NCI-H510A (cell line): ENCODE results near the gene EME2.
A peak's percentile ranks its signal among the peaks of the same experiment; 100 is the strongest.

ENCODE experiments used
- DNase-seq: peaks from one replicate; lab custom pipeline; 2025; lab: John Stamatoyannopoulos, UW

Gene EME2

GRCh38 chr16:1778200-1779179, 5.9 kb downstream of the EME2 start:
- no peak for DNase-seq

- no peak for DNase-seq
These were observed 6.7 kb downstream of the EME2 start for GRCh38 chr16:1779234-1779701.

- no peak for DNase-seq
These were observed 7.4 kb downstream of the EME2 start for GRCh38 chr16:1779741-1780676.

- no peak for DNase-seq
These were observed 8.1 kb downstream of the EME2 start for GRCh38 chr16:1780677-1781072.

- DNase-seq = no peak
These were observed 8.6 kb downstream of the EME2 start for GRCh38 chr16:1781254-1781653.

- no peak for DNase-seq
These were observed 9.3 kb downstream of the EME2 start for GRCh38 chr16:1781758-1782407.

GRCh38 chr16:1782408-1783264, 10.0 kb downstream of the EME2 start, which contains the start of the genes NUBP2 and SPSB3:
NUBP2 (plus strand) TSS chr16:1782960; CDS start chr16:1783021, 61 bp downstream.
SPSB3 (minus strand) TSS chr16:1782571; CDS start chr16:1781483, 1,088 bp downstream.
- peak; percentile 96 for DNase-seq

GRCh38 chr16:1784977-1785845, 12.6 kb downstream of the EME2 start:
- DNase-seq = no peak

GRCh38 chr16:1785846-1786170, 13.2 kb downstream of the EME2 start:
- no peak for DNase-seq

- no peak for DNase-seq
These were observed 13.8 kb downstream of the EME2 start for GRCh38 chr16:1786242-1787055.

GRCh38 chr16:1787056-1787321, 14.4 kb downstream of the EME2 start:
- no peak for DNase-seq

- no peak for DNase-seq
These were observed 14.9 kb downstream of the EME2 start for GRCh38 chr16:1787322-1788094.

GRCh38 chr16:1788095-1788707, 15.6 kb downstream of the EME2 start:
- DNase-seq = no peak

- no peak for DNase-seq
These were observed 16.1 kb downstream of the EME2 start for GRCh38 chr16:1788708-1789100.

GRCh38 chr16:1789643-1790045, 17.0 kb downstream of the EME2 start:
- no peak for DNase-seq

GRCh38 chr16:1790261-1790610, 17.6 kb downstream of the EME2 start:
- no peak for DNase-seq

GRCh38 chr16:1790611-1791255, 18.1 kb downstream of the EME2 start:
- DNase-seq = no peak
